Kidney capillary endothelial cell (primary cell): ENCODE results near the gene RTF1.
"Not testable (repeated sequence)": the region's sequence is repeated elsewhere in the genome, so short reads cannot be mapped to it uniquely, and the experiment has no call there.

Source experiments
- DNase-seq: peaks from one replicate; pipeline ENCODE4 v3.0.0-alpha.2; 2018; ENCODE audit warnings: low spot score

Gene RTF1

DNA sequence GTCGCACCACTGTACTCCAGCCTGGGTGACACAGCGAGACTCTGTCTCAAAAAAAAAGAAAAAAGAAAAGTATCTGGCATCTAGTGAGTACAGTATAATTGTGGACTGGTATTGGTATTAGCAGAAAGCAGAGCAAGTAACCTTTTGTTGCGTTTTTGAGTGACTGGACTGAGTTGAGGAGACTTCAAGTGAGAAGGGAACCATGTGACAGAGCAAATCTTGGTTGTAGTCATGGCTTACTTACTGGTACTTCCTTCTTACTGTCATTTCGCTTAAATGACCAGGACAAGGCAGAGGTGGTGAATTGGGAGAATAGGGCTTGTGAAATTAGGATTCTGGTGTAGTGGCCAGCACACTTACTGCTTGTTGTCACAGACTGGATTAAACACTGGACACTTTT, 20.6 kb downstream of the RTF1 start:
- DNase-seq = no peak

DNA sequence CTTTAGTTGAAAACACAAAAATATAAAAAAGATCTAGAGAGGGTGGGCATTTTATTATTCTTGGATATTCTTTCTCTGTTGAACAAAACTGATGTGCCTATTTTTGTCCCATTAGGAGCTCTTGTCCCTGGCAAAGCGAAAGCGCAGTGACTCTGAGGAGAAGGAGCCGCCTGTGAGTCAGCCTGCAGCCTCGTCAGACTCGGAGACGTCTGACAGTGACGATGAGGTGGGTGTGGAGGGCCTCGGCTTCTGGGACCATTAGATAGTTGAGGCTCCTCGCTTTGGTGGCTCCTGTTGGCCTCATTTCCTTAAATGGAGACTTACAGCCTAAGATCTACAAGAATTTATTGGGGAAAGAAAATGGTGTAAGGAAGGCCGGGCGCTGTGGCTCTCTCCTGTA, 21.3 kb downstream of the RTF1 start:
- DNase-seq = no peak

DNA sequence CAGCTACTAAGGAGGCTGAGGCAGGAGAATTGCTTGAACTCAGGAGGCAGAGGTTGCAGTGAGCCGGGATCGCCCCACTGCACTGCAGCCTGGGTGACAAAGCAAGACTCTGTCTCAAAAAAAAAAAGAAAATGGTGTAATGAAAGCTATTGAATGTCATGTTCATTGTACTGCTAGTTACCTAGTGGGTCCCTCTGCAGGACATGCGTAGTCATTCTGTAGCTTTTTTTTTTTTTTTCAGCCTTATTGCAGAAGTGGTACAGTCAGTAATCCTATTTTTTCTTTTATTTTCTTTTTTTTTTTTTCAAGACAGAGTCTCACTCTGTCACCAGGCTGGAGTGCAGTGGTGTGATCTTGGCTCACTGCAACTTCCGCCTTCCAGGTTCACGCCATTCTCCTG, 21.9 kb downstream of the RTF1 start:
- DNase-seq = not testable (repeated sequence)

DNA sequence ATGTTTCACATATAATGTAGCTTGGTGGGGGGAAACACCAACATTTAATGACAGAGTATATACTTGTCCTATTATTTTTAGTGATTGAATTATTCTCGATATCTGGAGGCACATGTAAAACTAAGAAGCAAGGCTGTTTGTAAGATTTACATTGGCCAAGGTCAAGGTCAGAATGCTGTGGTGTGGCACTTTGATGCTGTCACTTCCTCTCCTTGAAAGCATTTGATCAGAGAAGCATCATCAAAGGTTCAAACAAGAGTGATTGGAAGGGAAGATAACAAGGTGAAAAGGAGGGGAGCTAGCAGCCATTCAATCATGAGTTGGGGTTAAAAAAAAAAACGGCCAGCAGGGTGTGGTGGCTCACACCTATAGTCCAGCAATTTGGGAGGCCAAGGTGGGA, 26.4 kb downstream of the RTF1 start:
- no peak for DNase-seq

DNA sequence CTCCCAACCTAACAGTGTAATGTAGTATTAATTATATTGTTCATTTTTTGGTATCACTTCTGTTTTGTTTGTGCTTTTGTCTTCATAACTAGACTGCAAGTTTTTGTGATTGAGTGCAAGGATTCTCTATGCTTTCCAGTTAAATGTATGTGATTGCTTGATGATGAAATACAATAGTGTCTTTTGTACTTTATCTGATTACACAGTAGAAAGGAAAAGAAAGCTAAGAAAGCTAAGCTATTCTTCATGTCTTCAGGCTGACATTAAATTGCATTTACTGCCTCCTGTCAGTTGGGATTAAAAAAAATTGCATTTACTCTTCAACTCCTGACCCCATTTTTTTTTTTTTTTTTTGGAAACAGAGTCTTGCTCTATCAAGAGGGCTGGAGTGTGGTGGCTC, 28.5 kb downstream of the RTF1 start:
- DNase-seq = no peak

DNA sequence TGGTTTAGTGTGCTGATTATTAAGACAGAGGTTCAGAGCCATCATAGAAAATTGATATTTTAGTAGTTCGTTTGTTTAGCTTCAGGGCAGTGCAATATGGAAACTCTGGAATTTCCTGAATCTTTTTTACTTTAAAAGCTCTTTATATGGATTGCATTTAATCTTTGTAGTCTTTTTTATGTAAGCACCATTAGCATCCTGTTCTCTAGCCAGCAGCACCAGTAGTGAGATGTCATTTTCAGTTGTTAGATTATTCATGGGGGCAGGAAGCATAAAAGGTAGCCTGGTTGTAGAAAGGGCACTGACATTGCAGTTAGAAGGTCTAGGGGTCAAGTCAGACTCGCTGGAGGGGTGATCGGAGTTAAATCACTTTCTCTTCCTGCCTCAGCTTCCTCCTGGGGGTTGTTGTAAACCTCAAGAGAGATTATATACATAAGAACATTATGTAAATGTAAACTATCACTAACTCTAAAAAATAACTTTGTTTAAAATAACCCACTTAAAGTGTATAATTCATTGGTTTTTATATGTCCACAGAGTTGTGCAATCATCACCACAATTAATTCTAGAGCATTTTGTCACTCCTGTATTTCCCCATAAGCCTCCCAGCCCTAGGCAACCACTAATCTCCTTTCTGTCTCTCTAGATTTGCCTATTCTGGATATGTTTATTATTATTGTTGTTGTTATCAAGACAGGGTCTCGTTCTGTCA, 45.3 kb downstream of the RTF1 start:
- DNase-seq = no peak

DNA sequence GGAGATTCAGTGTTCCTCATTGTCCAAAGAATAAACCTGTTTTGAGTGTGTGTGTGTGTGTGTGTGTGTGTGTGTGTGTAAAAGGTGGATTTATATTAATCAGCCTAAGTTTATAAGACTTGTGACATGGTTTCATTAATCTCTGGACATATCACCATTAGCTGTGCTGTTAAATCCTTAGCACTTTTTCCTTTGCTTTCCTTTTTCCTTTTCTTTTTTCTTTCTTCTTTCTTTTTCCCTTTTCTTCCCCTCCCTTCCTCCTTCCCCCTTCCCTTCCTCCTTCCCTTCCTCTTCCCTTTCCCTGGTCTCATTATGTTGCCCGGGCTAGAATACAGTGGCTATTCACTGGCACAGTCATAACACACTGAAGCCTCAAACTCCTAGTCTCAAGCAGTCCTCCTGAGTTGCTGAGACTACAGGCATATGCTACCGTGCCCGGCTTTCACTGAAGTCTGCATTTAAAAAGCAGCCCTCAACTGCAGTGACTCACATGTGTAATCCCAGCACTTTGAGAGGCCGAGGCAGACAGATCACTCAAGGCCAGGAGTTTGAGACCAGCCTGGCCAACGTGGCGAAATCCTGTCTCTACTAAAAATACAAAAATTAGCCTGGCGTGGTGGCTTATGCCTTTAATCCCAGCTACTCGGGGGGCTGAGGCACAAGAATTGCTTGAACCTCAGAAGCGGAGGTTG, 48.1 kb downstream of the RTF1 start:
- DNase-seq = no peak

DNA sequence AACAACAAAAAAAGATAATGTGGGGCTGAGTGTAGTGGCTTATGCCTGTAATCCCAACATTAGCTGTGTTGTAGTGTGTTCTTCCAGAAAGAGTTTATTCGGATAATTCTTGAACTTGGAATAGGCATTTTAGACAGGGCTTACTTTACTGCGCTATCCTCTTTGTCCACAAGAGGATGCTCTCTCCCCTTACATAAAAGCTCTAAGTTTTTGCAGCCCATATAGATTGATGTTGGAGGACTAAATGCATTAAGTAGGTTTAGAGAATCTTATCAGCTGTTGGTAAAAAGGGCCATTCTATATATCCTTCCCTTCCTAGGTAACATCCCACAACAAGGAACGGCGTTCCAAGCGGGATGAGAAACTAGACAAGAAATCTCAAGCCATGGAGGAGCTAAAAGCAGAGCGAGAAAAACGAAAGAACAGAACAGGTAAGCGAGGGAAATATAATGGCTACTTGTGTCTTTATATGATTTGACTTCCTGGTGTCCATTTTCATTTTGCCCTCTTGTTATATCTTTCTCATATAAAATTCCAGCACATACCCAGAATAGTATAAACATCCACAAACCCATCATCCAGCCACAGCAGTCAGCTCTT, 49.0 kb downstream of the RTF1 start:
- DNase-seq = peak; percentile 61

DNA sequence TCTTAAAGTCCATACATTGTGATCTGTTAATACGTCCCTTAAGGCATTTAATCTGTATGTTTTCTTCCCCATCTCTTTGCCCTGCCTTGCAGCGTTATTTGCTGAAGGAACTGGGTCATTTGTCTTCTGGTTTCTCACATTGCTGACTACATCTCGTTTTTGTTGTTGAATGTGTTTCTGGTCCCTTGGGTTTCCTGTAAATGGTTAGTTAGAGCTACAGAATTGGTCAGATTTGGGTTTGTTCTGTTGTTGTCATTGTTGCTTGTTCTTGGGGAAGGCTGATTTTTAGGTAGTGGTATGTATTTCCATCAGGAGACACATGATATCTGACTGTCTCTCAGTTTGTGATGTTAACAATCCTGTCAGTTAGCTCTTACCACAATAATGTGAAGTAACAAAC, 49.8 kb downstream of the RTF1 start:
- no peak for DNase-seq

DNA sequence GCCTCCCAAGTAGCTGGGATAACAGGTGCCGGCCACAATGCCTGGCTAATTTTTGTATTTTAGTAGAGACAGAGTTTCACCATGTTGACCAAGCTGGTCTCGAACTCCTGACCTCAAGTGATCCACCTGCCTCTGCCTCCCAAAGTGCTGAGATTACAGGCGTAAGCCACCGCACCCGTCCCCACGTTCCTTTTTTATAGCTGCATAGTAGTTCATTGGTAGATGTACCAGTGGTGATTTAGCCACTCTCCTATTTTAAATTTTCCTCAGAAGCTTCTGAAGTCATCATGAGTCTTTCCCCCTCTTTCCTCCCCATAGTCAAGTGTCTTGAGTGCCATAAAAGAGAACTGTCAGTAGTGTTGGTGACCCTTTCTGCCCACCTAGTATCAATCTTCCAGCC, 52.7 kb downstream of the RTF1 start:
- DNase-seq = not testable (repeated sequence)

DNA sequence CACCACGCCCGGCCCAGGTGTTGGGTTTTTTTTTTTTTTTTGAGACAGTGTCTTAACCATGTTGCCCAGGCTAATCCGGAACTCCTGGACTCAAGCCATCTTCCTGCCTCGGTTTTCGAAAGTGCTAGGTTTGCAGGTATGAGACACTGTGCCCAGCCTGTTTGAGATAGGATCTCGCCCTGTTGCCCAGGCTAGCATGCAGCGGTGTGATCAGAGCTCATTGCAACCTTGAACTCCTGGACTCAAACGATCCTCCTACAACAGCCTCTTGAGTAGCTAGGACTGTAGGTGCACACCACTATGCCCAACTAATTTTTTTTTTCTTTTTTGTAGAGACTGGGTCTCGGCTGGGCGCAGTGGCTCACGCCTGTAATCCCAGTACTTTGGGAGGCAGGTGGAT, 56.5 kb downstream of the RTF1 start:
- DNase-seq = no peak

DNA sequence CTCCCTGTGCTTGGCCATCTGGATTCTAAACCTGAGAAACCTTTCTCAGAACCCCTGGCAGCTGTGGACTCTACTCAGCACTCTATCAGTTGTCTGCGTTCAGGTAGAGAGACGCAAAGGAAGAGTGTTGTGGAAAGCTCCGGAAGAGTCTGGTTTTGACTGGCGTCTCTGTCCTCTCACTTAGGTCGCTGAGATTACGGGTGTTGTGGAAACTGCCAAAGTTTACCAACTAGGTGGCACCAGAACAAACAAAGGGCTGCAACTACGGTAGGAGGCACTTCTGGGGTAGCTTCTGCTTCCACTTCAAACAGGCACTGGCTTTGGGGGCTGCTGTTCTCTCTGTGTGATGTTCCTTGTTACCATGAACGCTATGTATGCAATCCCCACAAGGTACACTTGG, 57.5 kb downstream of the RTF1 start:
- DNase-seq = no peak

DNA sequence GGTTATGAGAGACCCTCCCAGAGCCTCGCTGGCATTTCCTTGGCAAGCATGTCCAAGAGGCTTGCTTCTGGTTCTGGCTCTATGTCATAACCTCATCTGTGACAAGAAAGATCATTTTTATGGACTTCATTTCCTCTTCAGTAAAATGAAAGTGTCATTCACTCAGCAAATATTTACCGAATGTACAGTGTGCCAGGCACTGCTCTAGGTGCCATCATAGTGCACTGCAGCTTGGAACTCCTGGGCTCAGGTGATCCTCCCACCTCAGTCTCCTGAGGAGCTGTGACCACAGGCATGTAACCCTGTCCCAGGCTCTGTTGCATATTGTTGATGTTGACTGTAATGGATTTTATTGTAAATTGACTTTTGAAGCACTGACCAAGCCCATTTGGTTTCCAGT, 58.0 kb downstream of the RTF1 start:
- DNase-seq = no peak

DNA sequence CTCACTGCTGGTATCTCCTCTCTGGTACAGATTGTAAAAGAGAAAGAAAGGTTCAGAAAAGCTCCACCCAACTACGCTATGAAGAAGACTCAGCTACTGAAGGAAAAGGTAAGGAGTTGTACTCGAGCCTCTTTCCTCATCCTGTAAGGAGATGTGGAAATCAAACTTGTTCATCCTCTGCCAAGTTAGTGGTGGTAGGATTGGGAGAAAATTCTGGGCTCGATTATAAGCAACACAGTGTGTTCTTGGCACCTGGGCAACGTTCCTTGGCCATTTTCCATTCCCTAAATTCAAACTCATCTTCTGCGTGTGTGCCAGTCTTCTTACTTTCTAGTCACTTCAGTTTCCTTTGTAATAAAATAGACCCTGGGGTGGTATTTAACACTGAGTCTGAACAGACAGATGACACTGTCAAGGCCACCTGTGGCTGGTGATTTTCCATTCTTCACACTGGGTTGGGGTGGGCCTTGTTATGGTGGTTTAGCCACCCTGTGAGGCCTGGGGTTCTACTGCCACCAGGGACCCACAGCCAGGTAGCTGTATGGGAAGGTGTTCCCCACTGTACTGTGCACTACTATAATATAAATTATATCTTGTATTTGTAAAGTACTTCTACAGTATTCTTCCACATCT, 59.6 kb downstream of the RTF1 start:
- no peak for DNase-seq

DNA sequence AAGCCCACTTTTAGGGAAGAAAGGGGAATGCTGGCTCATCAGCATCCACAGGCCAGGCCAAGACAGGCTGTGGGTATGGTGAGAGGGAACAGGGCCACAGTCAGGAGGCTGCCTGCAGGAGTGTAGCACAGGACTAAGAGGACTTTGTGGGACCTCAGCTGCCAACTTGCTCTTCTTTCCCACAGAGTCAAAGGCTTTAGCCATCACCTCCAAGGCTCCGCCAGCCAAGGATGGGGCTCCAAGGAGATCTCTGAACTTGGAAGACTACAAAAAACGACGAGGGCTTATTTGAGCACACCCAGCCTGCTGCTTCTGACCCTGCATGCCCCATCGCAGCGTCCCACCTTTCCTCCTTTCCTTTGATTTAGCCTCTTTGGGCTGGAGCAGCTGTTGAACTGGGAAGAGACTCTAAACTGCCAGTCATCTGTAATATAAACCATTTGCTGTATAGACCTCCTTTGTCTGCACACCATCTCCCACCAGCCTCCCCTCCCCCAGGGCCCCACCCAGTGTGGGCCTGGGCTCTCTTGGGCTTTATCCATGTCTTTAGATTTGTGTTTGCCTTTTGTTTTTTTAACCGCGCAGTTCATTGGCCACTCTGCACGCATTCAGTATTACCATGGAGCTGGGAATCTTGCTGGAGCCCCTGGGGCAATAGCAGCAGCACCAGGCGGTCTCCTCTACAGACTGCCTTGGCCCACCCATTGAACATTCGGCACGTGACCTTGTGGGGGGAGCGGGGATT, 63.7 kb downstream of the RTF1 start:
- DNase-seq = no peak

DNA sequence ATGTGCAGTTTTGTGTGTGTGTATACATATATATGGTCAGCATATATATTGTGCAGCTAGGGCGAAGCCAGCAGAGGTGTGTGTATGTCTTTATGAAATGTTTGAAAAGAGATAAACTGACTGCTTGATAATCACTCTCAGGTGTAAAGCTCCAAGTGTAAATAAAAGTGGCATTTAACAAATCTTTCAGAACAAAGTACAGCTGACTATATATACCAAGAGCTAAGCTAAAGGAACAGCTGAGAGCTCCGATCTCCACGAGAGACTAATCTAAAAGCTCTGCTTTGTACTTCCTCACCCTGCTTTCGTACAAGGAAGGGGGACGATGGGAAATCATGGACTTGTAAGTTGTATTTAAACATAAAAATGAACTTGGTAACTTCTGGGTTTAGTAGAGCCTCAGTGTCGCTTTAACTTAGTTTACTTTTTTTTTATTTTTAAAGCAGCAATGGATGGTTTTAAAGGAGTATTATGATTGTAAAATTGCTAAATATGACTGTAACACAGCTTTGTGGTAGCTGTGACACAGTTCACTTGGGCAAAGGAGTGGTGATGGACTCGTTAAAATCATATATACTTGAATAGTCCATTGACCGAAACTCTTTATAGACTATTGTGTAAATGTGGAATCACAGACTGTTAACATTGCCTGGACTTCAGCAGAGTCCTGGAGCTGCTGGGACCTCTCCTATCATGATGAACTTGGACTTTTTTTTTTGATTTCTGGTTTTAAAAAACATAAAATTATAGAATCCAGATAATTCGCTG, 65.4 kb downstream of the RTF1 start:
- no peak for DNase-seq

DNA sequence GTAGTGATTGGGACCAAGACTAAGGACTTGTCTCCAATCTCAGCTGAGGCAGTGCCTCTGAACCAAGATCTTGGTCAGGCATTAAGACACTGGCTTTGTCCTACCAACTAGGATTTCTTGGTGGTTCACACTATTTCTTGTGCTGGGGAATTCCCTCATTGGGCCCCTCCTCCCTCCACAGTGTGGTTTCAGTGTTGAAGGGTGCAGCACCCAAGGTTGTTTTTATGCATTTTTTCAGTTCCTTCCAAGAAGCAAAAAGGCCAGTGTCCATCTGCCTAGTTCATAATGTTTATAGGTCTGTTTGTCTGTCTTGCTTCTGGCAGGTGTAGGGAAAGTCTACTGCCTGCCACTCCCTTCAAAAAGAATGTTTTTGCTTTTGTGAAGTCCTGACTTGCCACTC, 66.2 kb downstream of the RTF1 start:
- DNase-seq = no peak

DNA sequence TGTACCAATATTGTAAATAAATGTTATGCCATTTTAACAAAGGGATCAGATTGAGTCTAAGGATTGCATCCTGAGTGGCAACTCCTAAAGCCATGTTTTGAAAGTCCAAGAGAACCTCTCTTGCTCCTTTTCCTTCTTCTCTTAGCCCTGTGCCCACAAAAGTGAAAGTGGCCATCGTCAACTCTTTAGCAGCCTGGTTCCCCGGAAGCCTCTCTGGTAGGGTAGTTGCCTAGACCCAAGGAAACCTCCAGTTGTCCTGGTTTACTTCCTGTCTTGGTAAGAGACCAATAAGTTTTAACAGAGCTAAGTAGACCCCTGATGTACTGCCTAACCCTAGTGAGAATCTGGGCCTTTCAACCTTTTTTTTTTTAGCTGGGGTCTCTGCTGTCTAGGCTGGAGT, 66.6 kb downstream of the RTF1 start:
- DNase-seq = no peak

DNA sequence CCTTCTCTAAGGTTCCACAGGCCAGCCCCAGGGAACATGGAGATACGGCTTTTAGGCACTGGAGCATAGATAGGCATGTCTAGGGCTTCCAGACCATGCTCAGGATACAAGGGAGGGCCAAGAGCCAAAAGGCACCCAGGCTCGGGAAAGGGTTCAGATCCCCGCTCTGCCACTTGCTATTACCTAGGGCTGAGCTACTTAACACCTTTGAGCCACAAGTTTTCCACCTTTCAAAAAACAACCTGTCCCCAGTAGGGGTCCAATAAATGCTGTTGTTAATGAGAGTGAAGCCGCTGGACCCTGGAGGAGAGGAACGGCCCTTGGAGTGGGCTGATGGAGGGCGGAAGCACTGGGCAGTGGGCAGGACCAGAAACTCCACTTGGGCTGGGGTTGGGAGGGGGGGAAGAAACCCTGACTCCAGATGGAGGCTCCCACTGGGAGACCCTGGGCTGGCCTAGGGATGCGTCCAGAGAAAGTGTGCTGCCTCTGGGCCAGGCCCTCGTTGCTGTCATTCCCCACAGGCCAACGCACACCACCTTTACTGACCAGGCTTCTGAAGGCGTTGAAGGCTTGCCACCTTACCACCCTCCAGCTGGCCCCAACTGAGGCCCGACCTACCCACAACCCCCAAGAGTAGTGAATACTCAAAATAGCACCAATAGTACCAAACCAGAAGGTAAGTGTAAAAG, 68.2 kb downstream of the RTF1 start:
- no peak for DNase-seq

DNA sequence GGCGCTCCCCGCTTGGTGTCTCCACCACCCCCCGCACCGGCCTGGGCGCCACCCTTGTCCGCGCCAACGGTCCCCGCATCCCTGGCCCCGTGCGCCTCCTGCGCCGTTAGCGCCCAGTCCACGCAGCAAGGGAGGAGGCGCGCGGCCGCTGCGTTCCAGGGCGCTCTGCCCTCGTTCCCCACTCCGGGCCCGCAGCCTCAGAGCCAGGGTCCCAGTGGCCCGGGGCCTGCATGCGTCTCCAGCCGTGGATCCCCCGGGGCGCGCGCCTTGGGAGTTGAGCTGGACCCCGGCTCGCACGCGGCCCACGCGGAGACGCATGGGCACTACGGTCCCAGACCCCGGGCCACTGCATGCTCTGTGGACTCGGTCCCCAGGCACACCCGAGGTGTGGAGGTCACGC, 69.4 kb downstream of the RTF1 start:
- DNase-seq = no peak

DNA sequence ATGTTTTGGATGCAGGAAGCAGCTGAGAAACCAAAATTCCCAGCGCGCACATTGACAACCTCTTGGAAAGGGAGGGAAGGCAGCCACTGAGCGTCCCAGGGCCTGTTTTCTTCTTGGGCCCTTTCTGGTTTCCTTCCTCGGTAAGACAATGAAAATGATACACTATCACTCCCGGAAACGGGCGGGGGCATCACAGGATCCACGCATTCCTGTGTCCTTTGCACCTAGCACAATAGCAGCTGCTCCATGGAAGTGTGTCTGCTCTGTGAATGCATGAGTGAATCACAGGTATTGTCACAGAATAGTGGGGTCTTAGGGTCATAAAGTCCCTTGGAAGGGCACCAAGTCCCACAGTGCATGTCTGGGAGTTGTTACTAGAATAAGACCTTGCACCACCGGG, 70.5 kb downstream of the RTF1 start:
- DNase-seq = no peak
